Vagina (tissue), 2 donors: Measurements from ENCODE around the gene TMEM61. TPM values are rescaled to one million over a fixed set of nuclear protein-coding genes. Genes with fewer than 3 reads are reported as not detected.

Source experiments
- DNase-seq, 2 donors: peaks; one replicate each; pipeline ENCODE4 v3.0.0-alpha.2; 2017; ENCODE audit errors: extremely low spot score in 2 of 2
- H3K27ac ChIP-seq: fragments of 200-600 bp; sonication (generic); one replicate; pipeline ENCODE4 v1.5.1; 2019
- H3K27me3 ChIP-seq: fragments of 200-600 bp; sonication (generic); one replicate; pipeline ENCODE4 v1.5.1; 2019
- H3K36me3 ChIP-seq, 2 donors: fragments of 200-600 bp; sonication (generic); one replicate each; pipeline ENCODE4 v1.5.1; 2017 to 2019
- H3K4me1 ChIP-seq: fragments of 200-600 bp; sonication (generic); one replicate; pipeline ENCODE4 v1.5.1; 2019
- H3K4me3 ChIP-seq, 2 donors: fragments of 200-600 bp; sonication (generic); 1 replicate in 1 of 2; 2 replicates in 1 of 2; pipeline ENCODE4 v1.5.1; 2016 to 2019
- H3K9me3 ChIP-seq: fragments of 200-600 bp; sonication (generic); one replicate; pipeline ENCODE4 v1.5.1; 2019
- CTCF ChIP-seq, 3 experiments: fragments of 450-650 bp in 2 of 3; fragments of 200-600 bp in 1 of 3; sonication (generic) in 1 of 3; IDR thresholded peaks; one replicate each; pipeline ENCODE4 v1.5.1; 2017 to 2019; ENCODE audit warnings: antibody characterized with exemption in 3 of 3, mild to moderate bottlenecking in 2 of 3, moderate library complexity in 2 of 3
- POLR2A ChIP-seq, 2 donors: fragments of 450-650 bp; IDR thresholded peaks; one replicate each; pipeline ENCODE4 v1.6.1; 2017; ENCODE audit warnings: antibody characterized with exemption in 2 of 2, mild to moderate bottlenecking in 2 of 2, moderate library complexity in 2 of 2
- POLR2AphosphoS5 ChIP-seq, 2 donors: sonication (generic); formaldehyde crosslinking; IDR thresholded peaks; one replicate each; pipeline ENCODE4 v1.9.0; 2017; ENCODE audit warnings: antibody characterized with exemption in 2 of 2, mild to moderate bottlenecking in 2 of 2, low read depth in 1 of 2; ENCODE audit not compliant: insufficient read depth in 1 of 2
- intact Hi-C: fragments of 100-400 bp; cut with DNase I; formaldehyde crosslinking; loops from one replicate; pipeline ENCODE4 v1.15.1; 2023
- total RNA-seq: library from RNA; depleted of rRNA; stranded (reverse); fragments of >200 nt; gene quantifications from one replicate; pipeline ENCODE4 v1.2.3, GENCODE V29; 2016

Gene TMEM61
- total RNA-seq, 1 donor from 2014 or later = 3.4 TPM

GRCh38 chr1:54940042-54940441 is 40.4 kb upstream of the TMEM61 start:
- TF ChIP-seq POLR2AphosphoS5 (IDR thresholded peaks at IDR 0.05; ENCODE audit: insufficient read depth in 1 of 2, low read depth in 1 of 2) (no peak), POLR2A (IDR thresholded peaks at IDR 0.05) (no peak), CTCF (IDR thresholded peaks at IDR 0.05) (no peak)
- intact Hi-C loops = no loop called here
- Histone ChIP-seq H3K4me3 (no peak overlapping the region), H3K4me1 (no peaks in the 10 kb centered on the region), H3K36me3 (no peaks in the 10 kb centered on the region), H3K27ac (no peak overlapping the region), H3K27me3 (no peaks in the 10 kb centered on the region), H3K9me3 (no peaks in the 10 kb centered on the region)
- no peak for DNase-seq

- Histone ChIP-seq H3K27me3 (no peaks in the 10 kb centered on the region), H3K4me1 (no peaks in the 10 kb centered on the region), H3K4me3 (no peak overlapping the region), H3K9me3 (no peaks in the 10 kb centered on the region), H3K36me3 (no peaks in the 10 kb centered on the region), H3K27ac (no peak overlapping the region)
- DNase-seq = no peak
- intact Hi-C loops = no loop called here
- TF ChIP-seq POLR2AphosphoS5 (IDR thresholded peaks at IDR 0.05; ENCODE audit: insufficient read depth in 1 of 2, low read depth in 1 of 2) = no peak
- TF ChIP-seq CTCF (IDR thresholded peaks at IDR 0.05) = no peak
- TF ChIP-seq POLR2A (IDR thresholded peaks at IDR 0.05) = no peak
These were observed 37.5 kb upstream of the TMEM61 start for GRCh38 chr1:54942976-54943375.

- Histone ChIP-seq H3K9me3 (no peaks in the 10 kb centered on the region), H3K4me1 (no peaks in the 10 kb centered on the region), H3K27me3 (no peaks in the 10 kb centered on the region), H3K4me3 (no peak overlapping the region), H3K27ac (no peak overlapping the region), H3K36me3 (no peaks in the 10 kb centered on the region)
- intact Hi-C loops = no loop called here
- TF ChIP-seq CTCF (IDR thresholded peaks at IDR 0.05) (peak; percentile 38 to 67 (median 57)), POLR2AphosphoS5 (IDR thresholded peaks at IDR 0.05; ENCODE audit: insufficient read depth in 1 of 2, low read depth in 1 of 2) (peak in 1 of 2 donors; percentile 21), POLR2A (IDR thresholded peaks at IDR 0.05) (no peak)
- DNase-seq = no peak
These were observed 35.6 kb upstream of the TMEM61 start for GRCh38 chr1:54944610-54945392.

- H3K27ac ChIP-seq = no peak overlapping the region
- intact Hi-C loops = no loop called here
- no peak for TF ChIP-seq POLR2AphosphoS5 (IDR thresholded peaks at IDR 0.05; ENCODE audit: insufficient read depth in 1 of 2, low read depth in 1 of 2)
- no peak for TF ChIP-seq CTCF (IDR thresholded peaks at IDR 0.05)
- TF ChIP-seq POLR2A (IDR thresholded peaks at IDR 0.05) = no peak
These were observed 35.0 kb upstream of the TMEM61 start for GRCh38 chr1:54945393-54945936.

GRCh38 chr1:54947540-54947939 is 32.9 kb upstream of the TMEM61 start:
- no peak for DNase-seq
- H3K27ac ChIP-seq = no peak overlapping the region
- intact Hi-C loops = no loop called here

More at GRCh38 chr1:54945393-54945936, 35.0 kb upstream of the TMEM61 start:
- Histone ChIP-seq H3K4me1 (peaks cover 5% of the 10 kb centered on the region), H3K9me3 (no peaks in the 10 kb centered on the region), H3K4me3 (no peak overlapping the region), H3K27me3 (no peaks in the 10 kb centered on the region), H3K36me3 (no peaks in the 10 kb centered on the region)
- no peak for DNase-seq

More at GRCh38 chr1:54947540-54947939, 32.9 kb upstream of the TMEM61 start:
- no peaks in the 10 kb centered on the region for H3K36me3 ChIP-seq
- TF ChIP-seq POLR2AphosphoS5 (IDR thresholded peaks at IDR 0.05; ENCODE audit: insufficient read depth in 1 of 2, low read depth in 1 of 2) (no peak), POLR2A (IDR thresholded peaks at IDR 0.05) (no peak), CTCF (IDR thresholded peaks at IDR 0.05) (no peak)
- no peaks in the 10 kb centered on the region for H3K9me3 ChIP-seq
- H3K27me3 ChIP-seq = no peaks in the 10 kb centered on the region
- H3K4me3 ChIP-seq = no peak overlapping the region
- peaks cover 11% of the 10 kb centered on the region for H3K4me1 ChIP-seq
